ENCODE data around the gene SLC5A7. TPM values are rescaled to one million over a fixed set of nuclear protein-coding genes. Genes with fewer than 3 reads are reported as not detected.

The SLC5A7 gene
- total and polyA plus RNA-seq, 4 donors = under 0.01 TPM; not detected in 3

- Histone ChIP-seq H3K27ac (ENCODE audit: low read depth in 1 of 2, low read length in 2 of 2) (no peak overlapping the region), H3K4me1 (ENCODE audit: control insufficient read depth in 4 of 4, insufficient read depth in 4 of 4, low read length in 3 of 4) (peaks cover 0 to 3% (median 0%) of the 10 kb centered on the region in 4 donors), H3K9ac (ENCODE audit: low read depth in 1 of 2, low read length in 2 of 2) (no peak overlapping the region), H3K9me3 (ENCODE audit: control insufficient read depth in 4 of 4, low read length in 3 of 4) (no peaks in the 10 kb centered on the region), H3K36me3 (ENCODE audit: control insufficient read depth in 4 of 4, insufficient read depth in 3 of 4, low read depth in 1 of 4, low read length in 3 of 4) (no peaks in the 10 kb centered on the region), H3K27me3 (ENCODE audit: control insufficient read depth in 4 of 4, insufficient read depth in 4 of 4, low read length in 3 of 4) (peaks cover 0 to 5% (median 0%) of the 10 kb centered on the region in 4 donors), H3K4me3 (ENCODE audit: low read depth in 1 of 3, low read length in 3 of 3) (no peak overlapping the region)
- 78% methylated on average over 6 of the region's 6 CpGs for WGBS
- no peak for DNase-seq (ENCODE audit: low spot score)
- no peak for TF ChIP-seq HNF4A (conservative IDR thresholded peaks at IDR 0.05)
- TF ChIP-seq JUND (IDR thresholded peaks at IDR 0.05) = no peak
- no peak for TF ChIP-seq FOXA2 (IDR thresholded peaks at IDR 0.05)
- no peak for TF ChIP-seq TAF1 (conservative IDR thresholded peaks at IDR 0.05)
- TF ChIP-seq HNF4G (IDR thresholded peaks at IDR 0.05) = no peak
- TF ChIP-seq CTCF (IDR thresholded peaks at IDR 0.05; ENCODE audit: low read depth, low read length, missing input control) = no peak
- TF ChIP-seq EGR1 (IDR thresholded peaks at IDR 0.05; ENCODE audit: low read depth in 2 of 2) = no peak
- no peak for TF ChIP-seq YY1 (IDR thresholded peaks at IDR 0.05)
- TF ChIP-seq SP1 (IDR thresholded peaks at IDR 0.05) = no peak
- no peak for TF ChIP-seq ATF3 (IDR thresholded peaks at IDR 0.05)
- TF ChIP-seq GABPA (IDR thresholded peaks at IDR 0.05 in 1 of 2, conservative IDR thresholded peaks at IDR 0.05 in 1 of 2) = no peak
- no peak for TF ChIP-seq REST (IDR thresholded peaks at IDR 0.05)
- no peak for TF ChIP-seq RXRA (IDR thresholded peaks at IDR 0.05)
- TF ChIP-seq NR2F2 (IDR thresholded peaks at IDR 0.05) = no peak
- TF ChIP-seq ZBTB33 (IDR thresholded peaks at IDR 0.05) = no peak
- TF ChIP-seq FOXA1 (IDR thresholded peaks at IDR 0.05) = no peak
- no peak for TF ChIP-seq RAD21 (IDR thresholded peaks at IDR 0.05)
- TF ChIP-seq MAX (IDR thresholded peaks at IDR 0.05) = no peak
Observed at GRCh38 chr2:107989445-107989844, 3.1 kb downstream of the SLC5A7 start.

Data from liver (tissue), 9 donors.